Effector memory CD4-positive, alpha-beta T cell (primary cell): ENCODE data around the gene ZAP70.

Source experiments
- DNase-seq, 3 donors: peaks; one replicate each; pipeline ENCODE4 v3.0.0-alpha.2; 2020
- H3K27ac ChIP-seq: 2 replicates; pipeline ENCODE4 v1.7.0; 2013; ENCODE audit warnings: mild to moderate bottlenecking, low read length, moderate library complexity; ENCODE audit not compliant: insufficient read depth, poor library complexity, severe bottlenecking
- H3K27me3 ChIP-seq: replicated peaks from 2 replicates; pipeline ENCODE4 v1.7.0; 2013; ENCODE audit warnings: mild to moderate bottlenecking, low read length; ENCODE audit not compliant: insufficient read depth, control insufficient read depth, poor library complexity, severe bottlenecking
- H3K36me3 ChIP-seq: 2 replicates; pipeline ENCODE4 v1.7.0; 2013; ENCODE audit warnings: mild to moderate bottlenecking, low read length, moderate library complexity; ENCODE audit not compliant: control insufficient read depth, insufficient read depth
- H3K4me1 ChIP-seq: 2 replicates; pipeline ENCODE4 v1.7.0; 2013; ENCODE audit warnings: low read length, mild to moderate bottlenecking; ENCODE audit not compliant: control insufficient read depth, insufficient read depth, poor library complexity, severe bottlenecking
- H3K4me3 ChIP-seq: 2 replicates; pipeline ENCODE4 v1.7.0; 2013; ENCODE audit warnings: low read length, low read depth, mild to moderate bottlenecking; ENCODE audit not compliant: insufficient read depth, poor library complexity, severe bottlenecking
- H3K9me3 ChIP-seq: 2 replicates; pipeline ENCODE4 v1.7.0; 2013; ENCODE audit warnings: mild to moderate bottlenecking, low read length, moderate library complexity; ENCODE audit not compliant: control insufficient read depth

ZAP70 gene

DNA sequence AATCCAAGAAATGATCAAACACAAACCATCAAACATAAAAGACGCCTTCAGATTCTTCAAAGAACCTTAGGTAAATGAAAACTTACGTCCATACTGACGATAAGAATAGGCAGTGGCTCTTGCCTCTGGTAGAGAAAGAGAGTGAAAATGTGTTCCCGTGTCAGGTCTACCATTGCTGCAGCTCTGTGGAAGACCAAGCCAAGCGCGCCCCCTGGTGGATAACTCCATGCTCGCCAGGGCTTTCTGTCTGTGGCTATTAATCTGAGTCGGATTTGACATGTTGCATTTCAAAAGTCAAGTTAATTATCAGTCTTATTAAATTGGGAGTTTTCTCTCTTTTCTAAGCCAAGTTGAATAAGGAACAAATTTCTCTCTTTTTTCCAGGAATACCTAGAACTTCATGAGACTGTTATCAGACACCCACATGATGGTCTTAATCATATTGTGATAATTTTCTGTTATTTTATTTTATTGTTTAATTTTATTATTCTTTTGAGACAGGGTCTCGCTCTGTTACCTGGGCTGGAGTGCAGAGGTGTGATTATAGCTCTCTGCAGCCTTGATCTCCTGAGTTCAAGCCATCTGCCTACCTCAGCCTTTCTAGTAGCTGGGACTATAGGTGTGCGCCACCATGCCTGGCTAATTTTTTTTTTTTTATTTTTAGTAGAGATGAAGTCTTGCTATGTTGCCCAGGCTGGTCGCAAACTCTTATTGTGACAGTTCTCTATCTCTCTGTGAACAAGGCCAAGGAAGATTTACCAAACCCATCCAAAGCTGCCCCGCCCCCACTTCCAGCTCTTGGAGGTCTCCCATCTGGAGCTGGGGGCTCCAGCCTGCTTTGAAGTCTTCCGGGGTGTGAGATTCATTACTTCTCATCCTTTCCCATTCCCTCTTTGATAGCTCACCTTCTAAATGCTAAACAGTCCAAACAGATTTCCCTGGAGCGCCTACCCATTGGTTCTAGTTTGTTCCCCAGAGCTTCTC lies 15.8 kb upstream of the ZAP70 start:
- Histone ChIP-seq H3K27me3 (no peaks in the 10 kb centered on the region), H3K4me3 (no peak overlapping the region), H3K27ac (no peak overlapping the region), H3K36me3 (no peaks in the 10 kb centered on the region), H3K4me1 (no peaks in the 10 kb centered on the region), H3K9me3 (no peaks in the 10 kb centered on the region)
- peak; percentile 74 to 86 (median 81) for DNase-seq

DNA sequence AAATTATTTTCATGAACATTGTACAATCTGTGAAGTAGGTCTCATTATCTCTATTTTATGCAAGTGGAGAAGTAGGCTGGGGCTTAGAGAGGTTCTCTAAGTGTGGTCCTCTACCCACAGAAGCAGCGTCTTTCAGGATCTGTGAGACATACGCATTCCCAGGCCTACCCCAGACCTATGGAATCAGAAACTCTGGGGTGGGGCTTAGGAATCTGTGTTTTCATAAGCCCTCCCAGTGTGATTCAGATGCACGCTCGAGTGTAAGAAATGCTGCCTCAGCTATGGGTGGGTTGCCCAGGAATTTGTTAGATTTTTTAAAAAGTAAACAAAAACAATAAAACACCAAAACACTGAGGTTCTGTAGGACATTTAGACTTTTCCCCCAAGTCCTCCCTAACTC lies 14.8 kb upstream of the ZAP70 start:
- Histone ChIP-seq H3K4me1 (no peaks in the 10 kb centered on the region), H3K36me3 (no peaks in the 10 kb centered on the region), H3K27me3 (no peaks in the 10 kb centered on the region), H3K27ac (no peak overlapping the region), H3K9me3 (no peaks in the 10 kb centered on the region), H3K4me3 (no peak overlapping the region)
- DNase-seq, result no peak

DNA sequence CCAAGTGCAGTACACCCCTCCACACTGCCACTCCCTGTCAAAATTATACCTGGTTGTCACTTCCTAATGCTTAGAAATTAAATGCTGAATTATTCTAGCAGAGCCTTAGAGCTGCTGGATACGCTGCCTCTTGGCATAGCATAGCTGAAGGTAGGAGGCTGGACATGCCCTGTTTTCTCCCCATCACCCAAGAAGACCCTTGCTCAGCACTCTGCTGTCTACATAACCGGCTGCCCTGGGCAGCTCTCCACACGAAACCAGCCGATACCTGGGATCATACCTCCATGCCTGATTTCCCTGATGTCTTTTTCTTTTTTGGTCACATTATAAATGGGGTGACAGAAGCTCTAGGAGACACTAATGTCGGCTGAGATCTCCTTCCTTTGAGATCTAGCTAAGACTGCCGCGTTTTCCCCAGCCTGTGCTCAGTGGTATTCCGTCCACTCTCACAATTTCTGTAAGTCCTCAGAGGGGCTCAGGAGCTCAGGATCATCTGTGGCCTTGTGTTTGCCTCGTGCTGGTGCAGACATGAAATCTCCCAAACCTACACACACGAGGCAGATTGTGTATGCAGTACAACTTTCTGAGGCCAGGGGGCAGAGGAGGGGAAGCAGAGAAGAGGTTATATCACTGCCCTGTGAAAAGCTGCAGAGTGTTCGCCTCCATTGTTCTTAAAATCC lies 13.5 kb upstream of the ZAP70 start:
- Histone ChIP-seq H3K27ac (no peak overlapping the region), H3K36me3 (no peaks in the 10 kb centered on the region), H3K27me3 (no peaks in the 10 kb centered on the region), H3K4me3 (no peak overlapping the region), H3K9me3 (no peaks in the 10 kb centered on the region), H3K4me1 (no peaks in the 10 kb centered on the region)
- DNase-seq, result peak in 2 of 3 donors; percentile 32 to 35

DNA sequence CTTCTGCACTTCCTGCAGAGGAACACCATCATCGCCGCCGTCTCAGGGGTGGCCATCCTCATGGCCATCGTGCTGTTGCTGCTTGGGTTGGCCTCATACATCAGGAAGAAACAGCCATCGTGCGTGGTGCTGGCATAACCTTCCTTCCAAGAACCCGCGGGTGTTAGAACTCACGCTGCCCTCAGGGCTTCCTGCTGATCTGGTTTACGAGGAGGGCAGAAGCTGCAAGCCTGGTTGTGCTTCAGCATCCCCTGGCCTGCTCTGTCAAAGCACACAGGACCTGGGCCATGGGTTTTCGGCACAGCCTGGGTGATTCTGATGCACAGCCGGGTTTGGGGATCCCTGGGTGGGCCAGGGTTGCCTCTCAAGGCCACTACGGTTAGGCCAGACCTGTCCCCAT lies 12.2 kb upstream of the ZAP70 start:
- no peaks in the 10 kb centered on the region for H3K27me3 ChIP-seq
- no peak overlapping the region for H3K27ac ChIP-seq
- no peaks in the 10 kb centered on the region for H3K36me3 ChIP-seq
- no peak for DNase-seq
- no peaks in the 10 kb centered on the region for H3K4me1 ChIP-seq
- H3K4me3 ChIP-seq, result no peak overlapping the region
- no peaks in the 10 kb centered on the region for H3K9me3 ChIP-seq

DNA sequence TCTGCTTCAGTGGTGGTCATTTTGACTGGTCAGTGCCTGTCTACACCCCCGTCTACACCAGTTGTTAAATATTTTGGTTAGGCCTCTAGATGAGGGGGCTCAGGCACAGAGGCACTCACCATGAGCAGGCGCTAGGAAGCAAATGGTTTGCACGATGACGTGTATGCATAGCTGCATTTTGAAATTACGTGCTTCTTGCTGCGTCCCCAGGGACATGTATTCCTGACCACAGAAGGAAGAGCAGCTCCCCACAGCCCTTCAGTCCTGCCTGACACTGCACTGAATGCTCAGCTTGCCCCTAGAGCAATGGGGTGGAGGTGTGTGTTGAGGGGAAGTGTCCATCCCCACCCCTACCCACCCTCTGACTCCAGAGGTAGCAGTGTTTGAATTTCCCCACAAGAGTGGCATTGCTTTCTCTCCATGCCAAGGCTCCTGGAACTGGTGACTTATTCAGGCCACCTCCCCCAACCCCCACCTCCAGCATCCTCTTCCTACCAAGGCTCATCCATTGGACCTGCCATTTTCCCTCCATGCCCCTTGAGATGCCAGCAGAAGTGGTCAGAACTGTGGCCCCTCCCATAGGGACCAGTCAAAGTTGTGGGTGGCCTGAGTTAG lies 11.4 kb upstream of the ZAP70 start:
- Histone ChIP-seq H3K4me3 (no peak overlapping the region), H3K9me3 (no peaks in the 10 kb centered on the region), H3K4me1 (no peaks in the 10 kb centered on the region), H3K27me3 (no peaks in the 10 kb centered on the region), H3K27ac (no peak overlapping the region), H3K36me3 (no peaks in the 10 kb centered on the region)
- no peak for DNase-seq

DNA sequence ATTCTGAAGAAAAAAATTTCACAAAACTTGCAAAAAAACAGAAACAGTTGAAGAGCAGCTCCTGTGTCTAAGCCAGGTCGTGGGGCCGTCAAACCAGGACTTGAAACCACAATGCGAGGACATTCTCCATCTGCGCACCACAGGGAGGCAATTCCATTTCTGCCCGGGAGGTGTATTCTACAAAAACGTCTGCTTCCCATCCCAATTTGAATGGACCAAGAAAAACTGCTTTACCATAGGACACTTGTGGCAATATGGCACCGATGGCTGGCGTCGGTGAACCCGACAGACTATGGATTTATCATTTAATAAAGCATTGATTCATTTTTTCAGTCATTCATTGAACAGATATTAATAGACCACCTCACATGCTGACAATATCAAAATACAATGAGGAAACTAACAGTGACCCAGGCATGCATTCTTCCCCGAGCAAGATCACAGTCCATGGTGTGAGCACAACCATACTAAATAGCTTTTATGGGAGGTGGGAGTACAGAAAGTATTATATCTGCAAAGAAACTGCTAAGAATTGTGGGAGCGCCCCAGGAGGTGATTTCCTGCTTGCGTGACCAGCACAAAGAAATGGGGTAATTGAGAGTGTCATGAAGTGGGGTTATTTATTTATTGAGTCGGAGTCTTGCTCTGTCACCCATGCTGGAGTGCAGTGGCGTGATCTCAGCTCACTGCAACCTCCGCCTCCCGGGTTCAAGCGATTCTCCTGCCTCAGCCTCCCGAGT lies 10.5 kb upstream of the ZAP70 start:
- no peak overlapping the region for H3K4me3 ChIP-seq
- no peaks in the 10 kb centered on the region for H3K36me3 ChIP-seq
- H3K9me3 ChIP-seq, result no peaks in the 10 kb centered on the region
- no peaks in the 10 kb centered on the region for H3K4me1 ChIP-seq
- no peak for DNase-seq
- H3K27ac ChIP-seq, result no peak overlapping the region
- no peaks in the 10 kb centered on the region for H3K27me3 ChIP-seq

GRCh38 chr2:97703741-97704140 lies 9.6 kb upstream of the ZAP70 start:
- Histone ChIP-seq H3K4me3 (no peak overlapping the region), H3K4me1 (no peaks in the 10 kb centered on the region), H3K36me3 (no peaks in the 10 kb centered on the region), H3K27me3 (no peaks in the 10 kb centered on the region), H3K9me3 (no peaks in the 10 kb centered on the region), H3K27ac (no peak overlapping the region)
- no peak for DNase-seq

- Histone ChIP-seq H3K4me3 (no peak overlapping the region), H3K4me1 (peaks cover 5% of the 10 kb centered on the region), H3K27ac (no peak overlapping the region), H3K36me3 (no peaks in the 10 kb centered on the region), H3K27me3 (no peaks in the 10 kb centered on the region), H3K9me3 (no peaks in the 10 kb centered on the region)
- DNase-seq, result no peak
Observed at GRCh38 chr2:97704989-97705388, 8.4 kb upstream of the ZAP70 start.

DNA sequence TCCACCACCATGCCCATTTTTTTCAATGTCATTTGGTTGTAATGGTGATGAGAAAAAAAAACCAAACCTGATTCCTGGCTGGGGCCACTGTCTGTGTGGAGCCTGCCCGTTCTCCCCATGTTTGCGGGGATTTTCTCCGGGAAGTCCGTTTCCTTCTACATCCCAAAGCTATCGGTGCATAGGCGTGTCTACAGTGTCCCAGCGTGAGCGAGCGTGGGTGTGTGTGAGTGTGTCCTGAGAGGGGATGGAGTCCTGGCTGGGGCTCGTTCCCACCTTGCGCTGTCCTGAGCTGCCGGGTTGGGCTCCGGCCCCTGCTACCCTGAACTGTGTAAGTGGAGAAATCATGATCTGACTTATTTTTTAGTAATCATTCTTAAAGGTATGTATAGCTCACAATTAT lies 7.3 kb upstream of the ZAP70 start:
- Histone ChIP-seq H3K4me1 (peaks cover 14% of the 10 kb centered on the region), H3K27me3 (no peaks in the 10 kb centered on the region), H3K4me3 (no peak overlapping the region), H3K9me3 (no peaks in the 10 kb centered on the region), H3K36me3 (no peaks in the 10 kb centered on the region), H3K27ac (no peak overlapping the region)
- DNase-seq, result no peak
